ENCODE measurements around the gene PLD5. TPM values are rescaled to one million over a fixed set of nuclear protein-coding genes. Genes with fewer than 3 reads are reported as not detected.

The PLD5 gene
- polyA plus RNA-seq, 3 donors, result not detected

DNA sequence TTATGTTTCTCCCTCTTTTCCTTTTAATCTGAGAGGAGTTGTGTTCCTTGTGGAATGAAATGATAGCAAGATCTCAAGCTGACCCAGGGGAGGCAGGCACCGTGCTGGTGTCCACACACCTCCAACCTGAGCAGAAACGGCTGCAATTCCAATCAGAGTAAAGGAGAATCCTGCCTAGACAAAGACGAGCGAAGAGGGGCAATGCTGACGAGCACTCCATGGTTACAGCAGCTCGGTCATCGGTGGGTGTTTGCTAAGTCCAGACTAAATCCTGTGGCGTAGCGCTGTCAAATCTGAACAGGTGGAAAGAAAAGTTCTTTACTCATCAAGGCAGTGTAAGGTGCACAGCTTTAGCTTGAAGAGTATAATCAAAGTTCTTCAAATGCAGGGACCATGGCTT, 74.8 kb downstream of the PLD5 start:
- TF ChIP-seq, protein P1, sequence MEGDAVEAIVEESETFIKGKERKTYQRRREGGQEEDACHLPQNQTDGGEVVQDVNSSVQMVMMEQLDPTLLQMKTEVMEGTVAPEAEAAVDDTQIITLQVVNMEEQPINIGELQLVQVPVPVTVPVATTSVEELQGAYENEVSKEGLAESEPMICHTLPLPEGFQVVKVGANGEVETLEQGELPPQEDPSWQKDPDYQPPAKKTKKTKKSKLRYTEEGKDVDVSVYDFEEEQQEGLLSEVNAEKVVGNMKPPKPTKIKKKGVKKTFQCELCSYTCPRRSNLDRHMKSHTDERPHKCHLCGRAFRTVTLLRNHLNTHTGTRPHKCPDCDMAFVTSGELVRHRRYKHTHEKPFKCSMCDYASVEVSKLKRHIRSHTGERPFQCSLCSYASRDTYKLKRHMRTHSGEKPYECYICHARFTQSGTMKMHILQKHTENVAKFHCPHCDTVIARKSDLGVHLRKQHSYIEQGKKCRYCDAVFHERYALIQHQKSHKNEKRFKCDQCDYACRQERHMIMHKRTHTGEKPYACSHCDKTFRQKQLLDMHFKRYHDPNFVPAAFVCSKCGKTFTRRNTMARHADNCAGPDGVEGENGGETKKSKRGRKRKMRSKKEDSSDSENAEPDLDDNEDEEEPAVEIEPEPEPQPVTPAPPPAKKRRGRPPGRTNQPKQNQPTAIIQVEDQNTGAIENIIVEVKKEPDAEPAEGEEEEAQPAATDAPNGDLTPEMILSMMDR (IDR thresholded peaks at IDR 0.05), result no peak
- H3K27ac Mint-ChIP-seq, result no peak overlapping the region
- H3K27me3 Mint-ChIP-seq (ENCODE audit: low read depth in 3 of 3), result peaks cover 0 to 10% (median 0%) of the 10 kb centered on the region in 3 donors

DNA sequence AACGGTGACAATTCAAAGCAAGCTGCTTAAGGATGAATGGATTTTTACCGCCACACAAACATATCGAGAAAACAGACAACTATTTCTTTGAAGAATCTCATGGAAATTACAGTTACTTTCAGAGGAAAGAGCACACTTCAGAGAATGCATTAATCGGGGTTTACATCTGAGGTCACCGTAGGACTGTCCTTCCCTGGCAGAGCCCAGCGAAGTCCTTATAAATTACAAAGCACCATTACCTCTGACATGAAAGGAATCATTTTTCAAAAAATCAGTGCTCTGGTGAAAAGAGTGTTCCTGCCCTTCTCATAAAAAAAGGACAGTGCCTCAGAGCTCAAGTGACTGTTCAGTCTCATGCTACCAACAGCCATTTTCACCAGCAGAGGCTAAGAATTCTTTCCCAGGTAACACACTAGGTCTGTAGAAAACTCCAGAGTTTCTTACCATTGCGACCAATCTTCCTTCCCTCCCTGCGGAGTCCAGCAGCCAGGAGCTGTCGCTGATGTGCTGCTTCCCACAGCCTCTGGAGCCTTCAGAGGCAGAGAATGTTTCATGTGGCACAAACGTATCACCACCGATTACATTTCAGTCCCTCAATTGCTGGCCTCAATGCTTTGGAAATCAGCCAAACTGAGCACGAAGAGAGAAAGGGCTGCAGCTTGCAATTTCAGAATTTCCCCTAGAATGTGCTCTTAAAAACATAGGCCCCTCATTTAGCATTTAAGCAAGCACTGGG, 75.4 kb downstream of the PLD5 start:
- H3K9ac ChIP-seq (ENCODE audit: insufficient read depth, low read length, poor library complexity, severe bottlenecking), result no peak overlapping the region
- H3K27me3 ChIP-seq (ENCODE audit: control insufficient read depth in 2 of 2, insufficient read depth in 2 of 2, low read length in 2 of 2), result no peaks in the 10 kb centered on the region
- Mint-ChIP-seq H3K4me1 (no peaks in the 10 kb centered on the region), H3K9me3 (no peaks in the 10 kb centered on the region), H3K27ac (no peak overlapping the region), H3K36me3 (no peaks in the 10 kb centered on the region), H3K4me3 (no peak overlapping the region), H3K27me3 (ENCODE audit: low read depth in 3 of 3) (peaks cover 0 to 10% (median 0%) of the 10 kb centered on the region in 3 donors)
- TF ChIP-seq, protein P1 (IDR thresholded peaks at IDR 0.05), result no peak
- H3K4me1 ChIP-seq (ENCODE audit: control insufficient read depth in 1 of 2, insufficient read depth in 2 of 2, low read length in 2 of 2), result no peaks in the 10 kb centered on the region
- intact Hi-C loops (cut with micrococcal nuclease), result no loop called here
- H4K20me1 ChIP-seq (ENCODE audit: insufficient read depth, low read length), result no peaks in the 10 kb centered on the region
- H3K9me3 ChIP-seq (replicated peaks in 1 of 2; ENCODE audit: control insufficient read depth in 1 of 2, insufficient read depth in 1 of 2, low read length in 2 of 2), result no peaks in the 10 kb centered on the region
- whole genome bisulfite sequencing (ENCODE audit: insufficient coverage), result 63% methylated on average over 9 of the region's 12 CpGs
- no peaks in the 10 kb centered on the region for H3K79me2 ChIP-seq (ENCODE audit: insufficient read depth, low read length)
- H3K4me2 ChIP-seq (replicated peaks; ENCODE audit: extremely low read depth, low read length, poor library complexity, severe bottlenecking), result no peak overlapping the region
- no peak overlapping the region for H3K4me3 ChIP-seq (replicated peaks in 1 of 3; ENCODE audit: low read depth in 2 of 3, low read length in 3 of 3)
- no peak for DNase-seq
- H3K36me3 ChIP-seq (replicated peaks in 1 of 2; ENCODE audit: control insufficient read depth in 1 of 2, insufficient read depth in 2 of 2, low read length in 2 of 2), result no peaks in the 10 kb centered on the region
- H2AFZ ChIP-seq (ENCODE audit: insufficient read depth, low read depth, low read length, poor library complexity, severe bottlenecking), result no peak overlapping the region
- H3K27ac ChIP-seq (ENCODE audit: low read depth in 1 of 2, low read length in 2 of 2), result no peak overlapping the region

More for the DNA sequence above, 74.8 kb downstream of the PLD5 start:
- Mint-ChIP-seq H3K4me3 (no peak overlapping the region), H3K9me3 (no peaks in the 10 kb centered on the region), H3K36me3 (no peaks in the 10 kb centered on the region), H3K4me1 (no peaks in the 10 kb centered on the region)
- Histone ChIP-seq H3K27me3 (ENCODE audit: control insufficient read depth in 2 of 2, insufficient read depth in 2 of 2, low read length in 2 of 2) (no peaks in the 10 kb centered on the region), H4K20me1 (ENCODE audit: insufficient read depth, low read length) (no peaks in the 10 kb centered on the region), H3K4me1 (ENCODE audit: control insufficient read depth in 1 of 2, insufficient read depth in 2 of 2, low read length in 2 of 2) (no peaks in the 10 kb centered on the region), H2AFZ (ENCODE audit: insufficient read depth, low read depth, low read length, poor library complexity, severe bottlenecking) (no peak overlapping the region), H3K4me3 (replicated peaks in 1 of 3; ENCODE audit: low read depth in 2 of 3, low read length in 3 of 3) (no peak overlapping the region), H3K9me3 (replicated peaks in 1 of 2; ENCODE audit: control insufficient read depth in 1 of 2, insufficient read depth in 1 of 2, low read length in 2 of 2) (no peaks in the 10 kb centered on the region), H3K36me3 (replicated peaks in 1 of 2; ENCODE audit: control insufficient read depth in 1 of 2, insufficient read depth in 2 of 2, low read length in 2 of 2) (no peaks in the 10 kb centered on the region), H3K4me2 (replicated peaks; ENCODE audit: extremely low read depth, low read length, poor library complexity, severe bottlenecking) (no peak overlapping the region), H3K27ac (ENCODE audit: low read depth in 1 of 2, low read length in 2 of 2) (no peak overlapping the region), H3K79me2 (ENCODE audit: insufficient read depth, low read length) (no peaks in the 10 kb centered on the region), H3K9ac (ENCODE audit: insufficient read depth, low read length, poor library complexity, severe bottlenecking) (no peak overlapping the region)
- WGBS (ENCODE audit: insufficient coverage), result 69% methylated on average over 8 of the region's 9 CpGs
- DNase-seq, result no peak
- intact Hi-C loops (cut with micrococcal nuclease), result no loop called here
